Renal cortical epithelial cell (primary cell): ENCODE results near the gene PPP1R36. TPM values are rescaled to one million over a fixed set of nuclear protein-coding genes. Genes with fewer than 3 reads are reported as not detected.
"Not testable (repeated sequence)": the region's sequence is repeated elsewhere in the genome, so short reads cannot be mapped to it uniquely, and the experiment has no call there.

Experiments
- DNase-seq: peaks from one replicate; pipeline ENCODE4 v3.0.0-alpha.2; 2011; ENCODE audit warnings: low read depth
- total RNA-seq: library from RNA; depleted of rRNA; stranded (reverse); fragments of >200 nt; gene quantifications from 2 replicates; pipeline ENCODE4 v1.2.3, GENCODE V29; 2014

The PPP1R36 gene
- total RNA-seq, 1 donor from 2014 or later: 2.6 TPM

- peak; percentile 81 for DNase-seq
Observed at GRCh38 chr14:64612021-64612380, 62.2 kb downstream of the PPP1R36 start.

DNA sequence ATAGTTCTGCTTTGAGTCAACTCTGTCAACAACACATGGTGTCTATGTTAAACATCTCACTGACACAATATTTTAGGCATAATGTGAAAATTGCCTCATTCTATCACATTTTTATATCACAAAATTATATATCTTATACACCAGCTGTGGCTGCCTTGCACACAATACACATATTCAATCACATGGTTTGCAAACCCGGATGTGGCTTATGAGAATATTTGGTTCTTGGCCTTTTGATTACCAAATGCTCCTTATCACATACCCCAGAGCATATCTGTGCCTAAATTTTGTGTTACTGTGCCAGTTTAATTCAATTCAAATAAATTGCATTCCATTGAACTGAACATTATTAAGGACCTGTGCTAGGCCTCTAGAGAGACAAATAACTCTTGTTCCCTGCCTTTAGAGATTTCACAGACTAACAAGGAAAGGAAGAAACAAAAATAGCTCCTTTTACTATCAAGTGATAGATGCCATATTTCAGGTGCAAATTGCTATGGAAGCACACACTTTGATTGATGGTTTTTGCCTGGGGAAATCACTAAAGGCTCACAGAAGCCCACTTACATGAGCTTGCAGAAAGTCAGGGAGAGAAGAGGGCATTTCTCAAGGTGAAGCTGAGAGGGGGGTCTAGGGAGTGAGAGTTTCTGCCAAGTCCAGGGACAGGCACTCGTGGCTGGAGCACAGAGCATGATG, 63.4 kb downstream of the PPP1R36 start:
- DNase-seq: no peak

- DNase-seq: no peak
Observed at GRCh38 chr14:64614166-64614565, 64.4 kb downstream of the PPP1R36 start.

GRCh38 chr14:64614805-64615391, 65.1 kb downstream of the PPP1R36 start:
- no peak for DNase-seq

DNA sequence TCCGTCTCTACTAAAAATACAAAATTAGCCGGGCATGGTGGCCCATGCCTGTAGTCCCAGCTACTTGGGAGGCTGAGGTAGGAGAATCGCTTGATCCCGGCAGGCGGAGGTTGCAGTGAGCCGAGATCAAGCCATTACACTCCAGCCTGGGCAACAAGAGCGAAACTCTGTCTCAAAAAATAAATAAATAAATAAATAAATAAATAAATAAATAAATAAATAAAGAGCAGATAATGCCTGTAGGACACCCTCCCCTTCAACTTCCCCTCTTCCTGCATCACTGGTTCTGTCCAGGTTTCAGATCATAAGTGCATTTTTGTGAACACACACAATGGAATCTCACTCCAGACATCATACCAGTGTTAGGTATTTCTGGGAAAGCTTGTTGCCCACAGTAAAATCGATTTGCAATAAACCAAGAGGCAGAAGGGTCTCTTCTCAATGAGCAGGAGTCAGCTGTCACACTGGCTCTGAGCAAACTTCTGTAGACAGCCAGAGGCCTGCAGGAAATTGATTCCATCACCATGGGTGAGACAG, 68.2 kb downstream of the PPP1R36 start:
- peak; percentile 43 for DNase-seq

DNA sequence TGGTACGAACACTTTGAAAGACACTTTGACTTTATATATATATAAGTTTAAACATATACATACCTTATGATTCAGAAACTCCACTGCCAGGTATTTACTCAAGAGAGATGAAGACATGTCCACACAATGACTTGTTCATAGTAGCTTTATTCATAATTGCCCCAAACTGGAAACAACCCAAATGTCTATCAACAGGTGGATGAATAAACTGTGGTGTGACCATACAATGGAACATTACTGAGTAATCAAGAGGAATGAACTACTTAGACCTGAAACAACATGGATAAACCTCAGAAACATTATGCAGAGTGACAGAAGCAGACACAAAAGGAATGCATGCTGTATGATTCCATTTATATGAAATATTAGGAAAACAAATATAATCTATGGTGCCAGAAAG, 71.1 kb downstream of the PPP1R36 start:
- DNase-seq: no peak

GRCh38 chr14:64623554-64624165, 73.9 kb downstream of the PPP1R36 start:
- DNase-seq: no peak

DNA sequence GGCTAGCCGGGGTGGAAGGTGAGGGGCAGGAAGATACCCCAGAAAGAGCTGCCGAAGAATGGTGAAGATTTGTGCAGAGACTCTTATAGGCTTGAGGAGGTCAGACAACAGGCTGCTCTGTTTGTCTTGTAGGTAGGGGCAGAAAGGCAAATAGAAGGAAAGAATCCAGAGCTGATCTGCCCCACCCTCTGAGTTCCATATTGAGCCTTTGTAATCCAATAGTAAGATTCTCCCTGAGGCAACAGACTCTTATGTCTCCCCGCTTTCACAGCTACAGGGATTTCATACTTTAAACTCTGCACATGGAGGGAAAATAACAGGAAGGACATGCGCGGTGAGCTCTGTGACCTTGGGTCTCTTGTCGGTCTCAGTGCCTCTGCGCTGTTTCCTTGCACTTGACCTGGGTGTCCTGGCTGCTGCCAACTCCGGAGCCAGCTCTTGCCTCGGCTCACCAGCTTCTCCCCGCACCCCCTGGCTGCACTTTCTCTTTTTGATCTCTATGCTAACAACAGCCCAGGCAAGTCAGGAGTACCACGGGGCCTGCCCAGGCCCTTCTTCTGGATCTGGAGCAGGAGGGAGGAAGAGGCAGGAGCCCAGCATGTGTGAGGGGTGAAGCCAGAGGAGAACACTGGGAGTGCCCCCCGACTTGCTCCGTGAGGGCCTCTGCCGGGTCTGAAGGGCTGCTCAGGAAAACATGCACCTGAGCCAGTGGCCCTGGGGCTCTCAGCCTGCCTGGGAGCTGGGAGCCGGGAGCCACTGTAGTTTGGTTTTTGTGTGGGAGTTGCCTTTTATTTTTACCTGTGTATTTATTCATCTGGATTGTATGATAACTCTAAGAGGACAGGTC, 75.8 kb downstream of the PPP1R36 start:
- no peak for DNase-seq

DNA sequence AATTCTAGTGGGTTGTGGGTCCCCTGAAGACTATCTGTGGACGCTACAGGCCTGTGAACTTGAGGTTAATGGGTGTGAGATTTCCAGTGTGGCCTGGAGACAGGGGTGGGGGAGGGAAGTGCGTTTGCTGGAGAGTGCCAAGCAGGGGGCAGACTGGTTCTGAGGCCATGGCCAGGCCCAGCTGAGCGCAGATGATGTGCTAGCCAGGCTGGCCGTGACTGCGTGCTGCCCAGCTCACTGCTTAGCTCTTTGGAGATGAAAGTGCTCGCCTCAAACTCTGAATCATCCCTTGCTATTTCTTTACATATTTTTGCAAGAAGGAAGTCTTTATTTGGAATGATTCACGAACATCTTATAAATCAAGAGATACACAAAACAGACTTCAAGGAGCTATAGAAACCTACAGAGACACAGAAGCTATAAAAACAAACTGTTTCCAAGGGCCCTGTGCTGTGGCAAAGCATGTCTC, 79.2 kb downstream of the PPP1R36 start:
- no peak for DNase-seq

DNA sequence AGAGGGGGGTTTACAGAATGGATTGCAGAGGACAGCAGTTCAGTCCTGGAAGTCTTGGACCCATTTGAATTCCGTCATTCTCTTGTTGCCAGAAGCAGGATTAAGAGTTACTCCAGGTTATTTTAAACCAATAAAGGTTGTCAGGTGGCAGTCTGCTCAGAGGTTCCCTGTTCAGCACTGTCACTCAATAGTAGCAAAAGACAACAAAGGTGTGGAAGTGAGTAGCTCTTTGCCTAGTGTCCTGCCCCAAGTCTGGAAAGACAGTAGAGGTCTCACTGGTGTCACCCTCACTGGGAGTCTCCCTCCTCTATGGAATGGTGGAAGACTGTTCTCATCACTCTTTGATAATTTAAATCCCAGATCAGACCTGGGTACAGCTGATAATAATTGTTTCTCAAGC, 81.0 kb downstream of the PPP1R36 start:
- no peak for DNase-seq

DNA sequence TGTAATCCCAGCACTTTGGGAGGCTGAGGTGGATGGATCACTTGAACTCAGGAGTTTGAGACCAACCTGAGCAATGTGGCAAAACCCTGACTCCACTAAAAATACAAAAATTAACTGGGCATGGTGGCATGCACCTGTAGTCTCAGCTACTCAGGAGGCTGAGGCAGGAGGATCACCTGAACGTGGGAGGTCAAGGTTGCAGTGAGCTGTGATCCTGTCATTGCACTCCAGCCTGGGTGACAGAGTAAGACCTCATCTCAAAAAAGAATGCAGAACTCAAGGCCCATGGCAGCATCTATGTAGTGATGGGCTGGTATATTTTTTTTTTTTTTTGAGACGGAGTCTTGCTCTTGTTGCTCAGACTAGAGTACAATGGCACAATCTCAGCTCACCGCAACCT, 81.5 kb downstream of the PPP1R36 start:
- DNase-seq: not testable (repeated sequence)

DNA sequence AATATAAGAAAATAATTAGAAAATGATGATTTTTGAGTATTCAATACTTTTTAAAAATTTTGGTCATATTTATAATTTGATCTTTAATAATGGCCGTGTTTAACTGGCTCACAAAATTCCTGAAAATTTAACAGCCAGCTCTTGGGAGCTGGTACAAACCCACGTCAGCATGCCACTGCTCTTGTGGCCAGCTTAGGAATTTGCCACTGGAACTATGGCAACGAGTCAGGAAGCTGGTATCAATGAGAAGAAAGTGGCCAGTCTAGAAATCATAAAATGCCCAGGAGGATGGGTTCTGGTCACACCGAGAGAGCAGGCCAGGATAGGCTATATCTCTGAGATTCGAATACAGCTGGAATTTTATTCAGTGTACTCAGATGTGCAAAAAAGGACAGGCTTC, 82.3 kb downstream of the PPP1R36 start:
- DNase-seq: peak; percentile 39

DNA sequence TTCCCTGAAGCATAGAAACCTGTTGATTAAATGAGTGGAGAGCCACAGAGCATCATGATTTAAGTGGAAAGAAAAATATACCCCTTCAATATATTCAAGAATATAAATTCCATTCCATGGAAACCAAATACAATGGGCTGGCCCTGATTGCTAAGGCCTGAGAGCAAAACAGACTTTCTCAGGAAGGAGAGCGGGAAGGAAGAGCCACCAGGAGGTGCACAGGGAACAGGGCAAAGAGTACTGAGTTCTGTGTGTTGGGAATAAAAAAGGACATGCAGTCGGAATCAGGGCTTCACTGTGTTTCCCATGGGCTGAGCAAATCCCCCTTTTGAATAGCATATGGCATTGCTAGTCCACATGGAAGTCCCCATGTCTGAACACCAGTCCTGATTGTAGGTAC, 84.8 kb downstream of the PPP1R36 start:
- no peak for DNase-seq

DNA sequence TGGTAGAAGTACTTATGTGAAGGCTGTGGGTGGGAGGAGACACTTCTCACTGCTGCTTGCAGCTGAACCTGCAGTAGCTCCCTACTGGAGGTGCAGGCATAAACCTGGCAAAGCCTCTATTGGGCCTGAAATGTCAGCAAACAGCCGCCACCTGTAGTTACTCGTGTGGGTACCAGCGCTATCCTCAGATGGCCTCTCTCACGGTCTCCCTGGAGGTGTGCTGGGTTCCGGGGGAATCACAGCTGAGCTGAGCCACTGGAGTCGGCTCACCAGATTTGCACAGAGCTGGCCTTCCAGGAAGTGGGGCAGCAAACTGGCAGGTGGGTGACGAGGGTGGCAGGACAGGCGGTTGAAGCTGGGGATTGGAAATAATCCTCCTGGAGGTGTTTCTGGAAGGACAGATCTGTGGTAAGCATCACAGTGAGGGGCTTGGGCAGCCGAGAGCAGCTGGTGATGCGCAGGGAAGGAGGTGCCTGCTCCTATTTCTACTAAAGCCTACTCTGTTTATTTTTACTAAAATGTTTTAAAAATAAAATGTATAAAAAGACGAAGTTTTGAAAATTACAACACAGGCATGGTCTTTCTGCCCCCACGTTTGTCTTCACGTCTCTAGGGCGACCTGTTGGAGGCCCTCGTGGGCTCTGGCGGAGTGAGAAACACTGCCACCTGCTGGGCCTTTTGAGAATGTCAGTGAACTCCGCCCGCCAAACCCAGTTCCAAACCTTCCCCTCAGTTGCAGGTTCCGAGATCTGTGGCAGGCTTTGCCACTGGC, 86.6 kb downstream of the PPP1R36 start:
- DNase-seq: peak; percentile 33

DNA sequence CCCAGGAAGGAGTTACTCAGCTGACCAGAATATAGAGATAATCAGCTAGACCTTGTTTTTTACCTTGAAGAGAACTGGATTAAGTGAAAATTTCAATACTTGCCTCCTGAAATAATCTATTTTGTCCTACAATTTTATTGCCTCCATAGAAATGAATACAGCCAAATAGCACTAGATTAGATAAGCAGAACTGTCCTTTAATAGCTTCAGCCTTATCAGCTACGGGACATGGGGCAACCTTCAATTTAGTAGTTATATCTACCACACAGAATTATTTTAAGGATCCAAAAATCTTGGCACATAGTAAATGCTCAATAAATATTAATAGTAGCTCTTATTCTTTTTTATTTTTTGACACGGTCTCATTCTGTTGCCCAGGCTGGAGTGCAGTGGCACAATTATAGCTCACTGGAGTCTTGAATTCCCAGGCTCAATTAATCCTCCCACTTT, 87.2 kb downstream of the PPP1R36 start:
- no peak for DNase-seq

DNA sequence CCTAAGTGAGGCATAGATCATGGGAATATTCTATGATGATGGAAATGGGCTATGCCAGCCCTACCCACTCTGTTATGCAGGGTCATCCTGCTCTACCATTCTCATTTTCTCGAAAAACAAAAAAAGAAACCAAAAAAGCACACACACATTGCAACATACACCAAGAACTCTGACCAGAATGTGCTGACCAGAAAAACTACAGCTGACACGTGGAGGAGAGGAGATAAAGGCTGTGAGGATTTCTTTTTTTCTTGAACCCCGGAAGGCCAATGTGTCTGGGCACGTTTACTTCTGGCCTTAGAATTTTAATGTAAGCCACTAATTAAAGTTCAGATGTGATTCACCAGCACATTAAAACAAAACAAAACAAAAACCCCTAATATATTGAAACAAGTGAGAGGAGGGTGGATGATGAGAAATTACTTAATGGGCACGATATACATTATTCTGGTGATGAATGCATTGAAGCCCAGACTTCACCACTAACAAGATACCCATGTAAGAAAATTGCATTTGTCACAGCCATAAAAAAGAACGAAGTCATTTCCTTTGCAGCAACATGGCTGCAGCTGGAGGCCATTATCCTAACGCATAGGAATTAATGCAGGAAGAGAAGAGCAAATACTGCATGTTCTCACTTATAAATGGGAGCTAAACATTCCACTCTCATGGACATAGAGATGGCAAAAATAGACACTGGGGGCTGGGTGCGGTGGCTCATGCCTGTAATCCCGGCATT, 88.1 kb downstream of the PPP1R36 start:
- DNase-seq: no peak

- DNase-seq: no peak
Observed at GRCh38 chr14:64638625-64639024, 88.9 kb downstream of the PPP1R36 start.
